ENCODE data around the gene FBN2. TPM values are rescaled to one million over a fixed set of nuclear protein-coding genes. Genes with fewer than 3 reads are reported as not detected.

Gene FBN2
- total and polyA plus RNA-seq, 12 donors: 2.9 to 28.9 (median 13.5) TPM

GRCh38 chr5:128566178-128566577 is 28.1 kb upstream of the FBN2 start:
- Histone ChIP-seq H3K27ac (no peak overlapping the region), H3K9me3 (no peaks in the 10 kb centered on the region), H3K4me3 (no peak overlapping the region), H3K36me3 (no peaks in the 10 kb centered on the region), H3K27me3 (no peaks in the 10 kb centered on the region), H3K4me1 (no peaks in the 10 kb centered on the region)
- 69 to 71% methylated on average over 2 of the region's 2 CpGs for WGBS, 2 donors
- intact Hi-C loops (cut with DNase I): no loop called here
- no peak for ATAC-seq
- no peak for TF ChIP-seq CTCF (IDR thresholded peaks at IDR 0.05)
- DNase-seq: no peak

- H3K36me3 ChIP-seq: no peaks in the 10 kb centered on the region
- TF ChIP-seq CTCF (IDR thresholded peaks at IDR 0.05): no peak
- no peak overlapping the region for H3K27ac ChIP-seq
- intact Hi-C loops (cut with DNase I): no loop called here
- no peaks in the 10 kb centered on the region for H3K4me1 ChIP-seq
- H3K4me3 ChIP-seq: no peak overlapping the region
- peaks cover 0 to 18% (median 0%) of the 10 kb centered on the region in 11 donors for H3K9me3 ChIP-seq
- no peaks in the 10 kb centered on the region for H3K27me3 ChIP-seq
- 86 to 90% methylated on average over 13 of the region's 13 CpGs for WGBS, 2 donors
- DNase-seq (no peak), ATAC-seq (no peak)
Observed at GRCh38 chr5:128559300-128560297, 21.6 kb upstream of the FBN2 start.

- H3K27ac ChIP-seq: no peak overlapping the region
- peaks cover 0 to 3% (median 0%) of the 10 kb centered on the region in 7 donors for H3K27me3 ChIP-seq
- TF ChIP-seq CTCF (IDR thresholded peaks at IDR 0.05): no peak
- no peaks in the 10 kb centered on the region for H3K4me1 ChIP-seq
- DNase-seq (no peak), ATAC-seq (no peak)
- intact Hi-C loops (cut with DNase I): no loop called here
- peaks cover 0 to 41% (median 11%) of the 10 kb centered on the region in 11 donors for H3K9me3 ChIP-seq
- no peak overlapping the region for H3K4me3 ChIP-seq
- no peaks in the 10 kb centered on the region for H3K36me3 ChIP-seq
Observed at GRCh38 chr5:128553747-128554146, 15.7 kb upstream of the FBN2 start.

- DNase-seq (no peak), ATAC-seq (no peak)
- H3K36me3 ChIP-seq: no peaks in the 10 kb centered on the region
- no peak overlapping the region for H3K4me3 ChIP-seq
- H3K27ac ChIP-seq: no peak overlapping the region
- no peaks in the 10 kb centered on the region for H3K4me1 ChIP-seq
- no peak for TF ChIP-seq CTCF (IDR thresholded peaks at IDR 0.05)
- intact Hi-C loops (cut with DNase I): no loop called here
- peaks cover 0 to 38% (median 11%) of the 10 kb centered on the region in 11 donors for H3K9me3 ChIP-seq
- H3K27me3 ChIP-seq: peaks cover 0 to 3% (median 0%) of the 10 kb centered on the region in 7 donors
- 94 to 96% methylated on average over 1 of the region's 1 CpG for WGBS, 2 donors
Observed at GRCh38 chr5:128551476-128551875, 13.4 kb upstream of the FBN2 start.

All from heart right ventricle (tissue), 16 donors.